ENCODE data around the gene CTNNA1.

DNA sequence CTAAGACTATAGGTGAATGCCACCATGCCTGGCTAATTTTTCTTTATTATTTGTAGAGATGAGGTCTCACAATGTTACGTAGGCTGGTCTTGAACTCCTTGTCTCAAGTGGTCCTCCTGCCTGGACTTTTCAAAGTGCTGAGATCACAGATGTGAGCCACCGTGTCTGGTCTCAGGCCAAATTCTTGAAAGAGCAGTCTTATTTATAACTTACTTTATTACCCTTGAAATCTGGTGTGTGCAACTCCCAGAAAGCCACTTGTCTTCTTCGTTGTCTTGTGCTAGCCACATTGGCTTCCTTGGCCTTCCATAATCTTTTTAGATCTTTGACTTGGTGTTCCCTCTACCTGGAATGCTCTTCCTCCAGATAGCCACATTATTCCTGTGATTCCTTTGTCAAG, 50.1 kb downstream of the CTNNA1 start:
- TF ChIP-seq SUZ12 (IDR thresholded peaks at IDR 0.05; ENCODE audit: extremely low read depth, insufficient read depth, insufficient read length): no peak
- no peak for TF ChIP-seq ZNF274 (IDR thresholded peaks at IDR 0.05; ENCODE audit: low read depth, low read length)
- TF ChIP-seq YY1 (IDR thresholded peaks at IDR 0.05; ENCODE audit: insufficient read depth, insufficient read length): no peak
